Natural killer cell (primary cell): Measurements from ENCODE around the gene TRAM2. TPM values are rescaled to one million over a fixed set of nuclear protein-coding genes. Genes with fewer than 3 reads are reported as not detected.

Experiments used
- ATAC-seq, 3 donors: fragments of 150-1000 bp in 2 of 3; fragments of 200-7000 bp in 1 of 3; cut with Tn5 transposase; 1 replicate in 1 of 3; 2 replicates in 2 of 3; pipeline ENCODE4 v1.10.0; 2021; ENCODE audit warnings: mild to moderate bottlenecking in 2 of 3, moderate library complexity in 2 of 3
- DNase-seq, 2 donors: peaks; one replicate each; pipeline versions ENCODE4 v3.0.0 to v3.0.0-alpha.2; 2013 to 2021; ENCODE audit warnings: mixed read lengths in 1 of 2
- H3K27ac ChIP-seq: one replicate; pipeline ENCODE4 v1.5.1; 2013; ENCODE audit warnings: mild to moderate bottlenecking, low read length
- H3K27me3 ChIP-seq: one replicate; pipeline ENCODE4 v1.6.1; 2013; ENCODE audit warnings: low read length; ENCODE audit not compliant: control insufficient read depth, insufficient read depth
- H3K36me3 ChIP-seq: one replicate; pipeline ENCODE4 v1.6.1; 2013; ENCODE audit warnings: low read length; ENCODE audit not compliant: control insufficient read depth, insufficient read depth
- H3K4me1 ChIP-seq: one replicate; pipeline ENCODE4 v1.6.1; 2013; ENCODE audit warnings: low read length; ENCODE audit not compliant: control insufficient read depth, insufficient read depth
- H3K4me3 ChIP-seq: one replicate; pipeline ENCODE4 v1.5.1; 2013; ENCODE audit warnings: low read length
- H3K9me3 ChIP-seq: one replicate; pipeline ENCODE4 v1.6.1; 2013; ENCODE audit warnings: low read length; ENCODE audit not compliant: control insufficient read depth, insufficient read depth
- H3K27ac Mint-ChIP-seq, 2 donors: one replicate each; pipeline ENCODE4 v1.8.0; 2022; ENCODE audit warnings: mild to moderate bottlenecking in 2 of 2, mixed read lengths in 2 of 2, moderate library complexity in 1 of 2
- H3K27me3 Mint-ChIP-seq, 2 donors: one replicate each; pipeline ENCODE4 v1.8.0; 2022; ENCODE audit warnings: low read depth in 2 of 2, mixed read lengths in 2 of 2
- H3K36me3 Mint-ChIP-seq: one replicate; pipeline ENCODE4 v1.8.0; 2022; ENCODE audit warnings: mixed read lengths
- H3K4me1 Mint-ChIP-seq, 2 donors: one replicate each; pipeline ENCODE4 v1.8.0; 2022; ENCODE audit warnings: mixed read lengths in 2 of 2
- H3K4me3 Mint-ChIP-seq: one replicate; pipeline ENCODE4 v1.8.0; 2022; ENCODE audit warnings: mild to moderate bottlenecking, moderate library complexity, mixed read lengths
- H3K9me3 Mint-ChIP-seq, 2 donors: one replicate each; pipeline ENCODE4 v1.8.0; 2022; ENCODE audit warnings: mixed read lengths in 2 of 2
- WGBS: methylation state at CpG from one replicate; pipeline ENCODE4 v1.1.7; 2013; ENCODE audit warnings: missing lambda C conversion rate; ENCODE audit not compliant: insufficient coverage; 5-methylcytosine and 5-hydroxymethylcytosine counted together
- intact Hi-C: fragments of 100-400 bp; cut with micrococcal nuclease; formaldehyde crosslinking; loops from one replicate; pipeline ENCODE4 v1.14.2; 2022
- total RNA-seq, 4 donors: library from RNA; stranded (reverse); fragments of 120-200 nt in 1 of 4; gene quantifications; one replicate each; pipeline versions ENCODE4 v1.2.3 to v1.2.4, GENCODE V29; 2013 to 2022
- TF ChIP-seq, protein P1 (sequence below): fragments of 200-600 bp; IDR thresholded peaks from one replicate; pipeline ENCODE4 v1.8.0; 2022; ENCODE audit warnings: antibody characterized with exemption

The TRAM2 gene
- total RNA-seq, 3 donors from 2014 or later (not counting 1 experiment from before 2014, with no cell fraction given) = 16.2 to 20.0 (median 19.2) TPM

DNA sequence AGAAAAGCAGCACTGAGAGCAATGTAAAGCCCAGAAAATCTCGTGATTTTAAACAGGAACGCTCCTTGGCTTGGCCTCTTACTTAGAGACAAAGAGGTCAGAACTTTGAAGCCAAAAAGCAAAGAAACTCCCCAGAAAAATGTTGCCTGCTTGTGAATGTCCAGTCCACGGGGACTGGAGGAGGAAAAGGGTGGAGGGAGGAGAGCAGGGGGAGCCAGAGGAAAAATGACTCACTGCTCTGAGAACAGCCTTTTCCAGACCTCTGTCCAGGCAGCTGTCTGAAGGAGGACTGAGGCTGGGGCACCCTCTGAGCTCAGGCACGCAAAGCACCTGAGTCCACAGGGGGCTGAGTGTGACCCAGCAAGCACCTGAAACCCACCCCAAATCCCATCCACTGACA is 64.7 kb downstream of the TRAM2 start:
- no peak overlapping the region for H3K27ac Mint-ChIP-seq
- no peak for ATAC-seq
- H3K9me3 ChIP-seq = no peaks in the 10 kb centered on the region

GRCh38 chr6:52511572-52512151 is 65.2 kb downstream of the TRAM2 start:
- ATAC-seq (no peak), DNase-seq (no peak)
- Mint-ChIP-seq H3K9me3 (no peaks in the 10 kb centered on the region), H3K27ac (no peak overlapping the region), H3K4me1 (peaks cover 6 to 13% of the 10 kb centered on the region in 2 donors), H3K27me3 (no peaks in the 10 kb centered on the region), H3K4me3 (no peak overlapping the region), H3K36me3 (peaks cover 15% of the 10 kb centered on the region)
- H3K4me1 ChIP-seq = no peaks in the 10 kb centered on the region
- no peak overlapping the region for H3K27ac ChIP-seq
- intact Hi-C loops = no loop called here
- H3K27me3 ChIP-seq = no peaks in the 10 kb centered on the region
- TF ChIP-seq, protein P1, sequence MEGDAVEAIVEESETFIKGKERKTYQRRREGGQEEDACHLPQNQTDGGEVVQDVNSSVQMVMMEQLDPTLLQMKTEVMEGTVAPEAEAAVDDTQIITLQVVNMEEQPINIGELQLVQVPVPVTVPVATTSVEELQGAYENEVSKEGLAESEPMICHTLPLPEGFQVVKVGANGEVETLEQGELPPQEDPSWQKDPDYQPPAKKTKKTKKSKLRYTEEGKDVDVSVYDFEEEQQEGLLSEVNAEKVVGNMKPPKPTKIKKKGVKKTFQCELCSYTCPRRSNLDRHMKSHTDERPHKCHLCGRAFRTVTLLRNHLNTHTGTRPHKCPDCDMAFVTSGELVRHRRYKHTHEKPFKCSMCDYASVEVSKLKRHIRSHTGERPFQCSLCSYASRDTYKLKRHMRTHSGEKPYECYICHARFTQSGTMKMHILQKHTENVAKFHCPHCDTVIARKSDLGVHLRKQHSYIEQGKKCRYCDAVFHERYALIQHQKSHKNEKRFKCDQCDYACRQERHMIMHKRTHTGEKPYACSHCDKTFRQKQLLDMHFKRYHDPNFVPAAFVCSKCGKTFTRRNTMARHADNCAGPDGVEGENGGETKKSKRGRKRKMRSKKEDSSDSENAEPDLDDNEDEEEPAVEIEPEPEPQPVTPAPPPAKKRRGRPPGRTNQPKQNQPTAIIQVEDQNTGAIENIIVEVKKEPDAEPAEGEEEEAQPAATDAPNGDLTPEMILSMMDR = no peak
- no peak overlapping the region for H3K4me3 ChIP-seq
- H3K36me3 ChIP-seq = peaks cover 39% of the 10 kb centered on the region
- H3K9me3 ChIP-seq = no peaks in the 10 kb centered on the region
- WGBS = 98% methylated on average over 7 of the region's 12 CpGs

More for the DNA sequence above, 64.7 kb downstream of the TRAM2 start:
- Mint-ChIP-seq H3K27me3 (no peaks in the 10 kb centered on the region), H3K36me3 (peaks cover 15% of the 10 kb centered on the region), H3K4me3 (no peak overlapping the region), H3K4me1 (peaks cover 6 to 13% of the 10 kb centered on the region in 2 donors), H3K9me3 (no peaks in the 10 kb centered on the region)
- intact Hi-C loops = no loop called here
- DNase-seq = no peak
- TF ChIP-seq, protein P1 = no peak
- Histone ChIP-seq H3K4me1 (no peaks in the 10 kb centered on the region), H3K4me3 (no peak overlapping the region), H3K27ac (no peak overlapping the region), H3K27me3 (no peaks in the 10 kb centered on the region), H3K36me3 (peaks cover 37% of the 10 kb centered on the region)
- WGBS = 99% methylated on average over 4 of the region's 4 CpGs

DNA sequence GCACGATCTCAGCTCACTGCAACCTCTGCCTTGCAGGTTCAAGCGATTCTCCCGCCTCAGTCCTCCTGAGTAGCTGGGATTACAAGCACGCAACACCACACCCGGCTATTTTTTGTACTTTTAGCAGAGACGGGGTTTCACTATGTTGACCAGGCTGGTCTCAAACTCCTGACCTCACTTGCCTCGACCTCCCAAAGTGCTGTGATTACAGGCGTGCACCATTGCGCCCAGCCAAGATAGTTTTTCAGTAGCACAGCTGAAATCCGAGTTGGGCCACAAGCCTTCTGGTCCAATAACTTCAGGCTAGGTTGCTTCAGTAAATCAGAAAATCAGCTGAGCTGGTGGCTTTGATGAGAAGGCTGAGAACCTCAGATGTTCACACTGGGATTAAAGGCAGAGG is 65.7 kb downstream of the TRAM2 start:
- Histone ChIP-seq H3K27ac (no peak overlapping the region), H3K36me3 (peaks cover 41% of the 10 kb centered on the region), H3K27me3 (no peaks in the 10 kb centered on the region), H3K4me1 (no peaks in the 10 kb centered on the region), H3K9me3 (no peaks in the 10 kb centered on the region), H3K4me3 (no peak overlapping the region)
- no peak overlapping the region for H3K4me3 Mint-ChIP-seq
- intact Hi-C loops = no loop called here
- H3K36me3 Mint-ChIP-seq = peaks cover 15% of the 10 kb centered on the region
- 96% methylated on average over 10 of the region's 10 CpGs for WGBS
- H3K9me3 Mint-ChIP-seq = no peaks in the 10 kb centered on the region
- no peak overlapping the region for H3K27ac Mint-ChIP-seq
- DNase-seq (no peak), ATAC-seq (no peak)
- no peaks in the 10 kb centered on the region for H3K27me3 Mint-ChIP-seq
- TF ChIP-seq, protein P1 = no peak
- peaks cover 6 to 13% of the 10 kb centered on the region in 2 donors for H3K4me1 Mint-ChIP-seq

DNA sequence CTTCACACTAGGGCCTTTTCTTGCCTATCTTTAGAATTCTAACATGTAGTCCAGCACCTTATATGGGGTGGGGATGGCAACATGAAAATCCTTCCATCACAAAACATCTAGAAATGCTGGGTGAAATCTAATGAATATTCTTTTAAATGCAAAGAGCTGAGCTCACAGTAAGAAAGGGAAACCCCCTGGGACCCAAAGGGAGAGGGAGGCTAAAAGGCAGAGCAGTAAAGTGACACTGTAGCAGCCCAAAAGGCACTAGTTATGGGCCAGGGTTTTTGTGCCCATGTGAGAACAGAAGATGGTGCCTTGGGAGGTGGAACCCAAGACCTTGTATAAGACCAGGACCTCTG is 66.7 kb downstream of the TRAM2 start:
- no peak overlapping the region for H3K4me3 Mint-ChIP-seq
- Histone ChIP-seq H3K9me3 (no peaks in the 10 kb centered on the region), H3K27ac (no peak overlapping the region), H3K27me3 (no peaks in the 10 kb centered on the region), H3K4me3 (no peak overlapping the region), H3K4me1 (peaks cover 2% of the 10 kb centered on the region), H3K36me3 (peaks cover 35% of the 10 kb centered on the region)
- intact Hi-C loops = no loop called here
- no peaks in the 10 kb centered on the region for H3K27me3 Mint-ChIP-seq
- TF ChIP-seq, protein P1 = no peak
- no peak overlapping the region for H3K27ac Mint-ChIP-seq
- no peak for ATAC-seq
- peaks cover 7 to 14% of the 10 kb centered on the region in 2 donors for H3K4me1 Mint-ChIP-seq
- DNase-seq = no peak
- H3K9me3 Mint-ChIP-seq = no peaks in the 10 kb centered on the region
- peaks cover 10% of the 10 kb centered on the region for H3K36me3 Mint-ChIP-seq
